GM13977 (cell line): ENCODE results near the gene HSPH1.

Experiments used
- DNase-seq: peaks from one replicate; pipeline ENCODE4 v3.0.0; 2012; ENCODE audit warnings: low spot score
- CTCF ChIP-seq: IDR thresholded peaks from 2 replicates; pipeline ENCODE4 v1.5.1; 2012; ENCODE audit warnings: mild to moderate bottlenecking, control low read depth; ENCODE audit not compliant: insufficient read depth; ENCODE audit errors: extremely low read depth, missing control alignments
- in situ Hi-C: fragments of 300-500 bp; cut with MboI; formaldehyde crosslinking; loops from one replicate; pipeline ENCODE4 v1.12.0; 2022; ENCODE audit warnings: low sequenced_read_pairs, low pct_unique_long_range_greater_than_20kb, mixed read lengths, inconsistent platforms; ENCODE audit not compliant: unreplicated experiment

HSPH1 gene

DNA sequence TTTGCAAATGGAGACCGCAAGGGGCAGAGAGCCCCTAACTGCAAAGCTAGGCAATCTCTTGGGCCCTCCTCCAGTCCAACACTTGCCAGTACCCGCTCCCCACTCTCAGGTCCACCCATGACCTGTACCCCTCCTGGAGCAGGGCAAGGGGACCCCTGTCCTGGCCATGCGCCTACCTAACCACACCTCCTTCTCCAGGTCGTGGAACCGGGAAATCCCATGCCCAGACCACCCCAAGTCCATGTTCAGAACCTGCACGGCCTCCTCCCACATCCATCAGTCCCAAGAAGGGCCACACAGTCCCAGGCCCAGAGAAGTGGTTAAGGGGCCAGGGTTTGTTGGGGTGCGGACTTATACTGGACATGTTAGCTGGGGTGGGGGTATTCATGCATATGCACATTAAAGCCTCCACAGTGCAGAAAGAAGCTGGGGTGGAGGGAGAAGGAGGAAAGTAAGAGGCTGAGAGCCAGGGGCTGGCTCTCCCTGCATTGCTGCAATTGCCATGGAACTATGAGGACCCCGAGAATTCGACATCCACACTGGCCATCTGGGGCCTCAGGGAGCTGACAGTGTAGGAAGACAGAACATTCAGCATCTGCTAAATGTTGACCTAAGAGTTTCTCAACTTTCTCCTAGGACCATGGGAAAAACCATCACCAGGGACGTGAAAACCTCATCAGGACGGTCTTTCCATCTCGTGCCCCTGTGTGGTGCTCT is 39.0 kb downstream of the HSPH1 start:
- in situ Hi-C loops, result no loop called here
- TF ChIP-seq CTCF, result no peak
- DNase-seq, result no peak

DNA sequence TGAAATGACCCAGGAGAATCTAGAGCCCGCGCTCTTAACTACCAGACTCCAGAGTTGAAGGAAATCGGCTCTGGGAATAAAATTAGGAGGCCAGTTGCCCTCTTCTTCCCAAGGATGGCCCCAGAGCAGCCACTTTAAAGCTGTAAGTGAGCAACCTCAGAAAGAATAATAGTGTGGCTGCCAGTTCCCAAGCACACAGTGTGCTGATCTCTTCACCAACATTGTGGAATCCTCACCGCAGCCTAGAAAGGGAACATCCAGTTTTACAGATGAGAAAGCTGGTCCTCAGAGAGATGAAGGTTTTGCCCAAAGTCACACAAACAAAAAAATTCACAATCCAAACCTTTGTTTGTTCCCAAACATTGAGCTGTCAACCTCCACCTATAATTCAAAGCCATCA is 39.6 kb downstream of the HSPH1 start:
- in situ Hi-C loops, result no loop called here
- no peak for DNase-seq
- no peak for TF ChIP-seq CTCF

DNA sequence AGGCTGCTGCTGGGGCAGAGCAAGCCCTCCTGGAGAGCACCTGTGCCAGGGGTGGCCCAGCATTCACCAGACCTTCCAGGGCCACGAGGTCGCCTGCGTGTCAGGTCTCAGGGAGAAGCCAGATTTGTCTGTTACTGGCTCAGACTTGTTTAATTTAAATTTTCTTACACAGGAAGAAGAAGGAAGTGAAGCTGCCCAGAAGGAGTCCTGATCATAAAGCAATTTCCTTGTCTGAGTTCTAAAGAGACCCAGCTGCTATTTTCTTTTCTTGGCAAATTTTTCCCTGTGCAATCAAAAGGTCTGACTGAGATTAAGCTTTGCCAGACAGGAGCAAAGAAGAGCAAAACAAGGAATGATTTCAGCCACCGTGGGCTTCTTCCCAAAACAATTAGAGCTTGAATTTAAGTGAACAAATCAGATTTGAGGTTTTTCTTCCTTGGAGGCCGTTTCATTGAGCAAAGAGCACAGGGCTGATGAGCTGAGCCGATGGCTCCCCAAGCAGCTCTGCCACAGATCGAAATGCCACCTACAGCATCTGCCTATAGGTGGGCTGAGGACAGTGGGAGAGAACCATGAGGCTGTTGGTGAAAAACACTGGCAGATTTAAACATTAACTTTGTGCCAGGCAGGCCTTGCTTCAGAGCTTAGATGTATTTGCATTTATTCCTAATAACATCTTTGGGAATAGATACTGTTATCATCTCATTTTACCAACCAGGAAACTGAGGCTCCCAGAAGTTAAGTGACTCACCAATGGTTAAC is 40.1 kb downstream of the HSPH1 start:
- in situ Hi-C loops, result no loop called here
- TF ChIP-seq CTCF, result no peak

DNA sequence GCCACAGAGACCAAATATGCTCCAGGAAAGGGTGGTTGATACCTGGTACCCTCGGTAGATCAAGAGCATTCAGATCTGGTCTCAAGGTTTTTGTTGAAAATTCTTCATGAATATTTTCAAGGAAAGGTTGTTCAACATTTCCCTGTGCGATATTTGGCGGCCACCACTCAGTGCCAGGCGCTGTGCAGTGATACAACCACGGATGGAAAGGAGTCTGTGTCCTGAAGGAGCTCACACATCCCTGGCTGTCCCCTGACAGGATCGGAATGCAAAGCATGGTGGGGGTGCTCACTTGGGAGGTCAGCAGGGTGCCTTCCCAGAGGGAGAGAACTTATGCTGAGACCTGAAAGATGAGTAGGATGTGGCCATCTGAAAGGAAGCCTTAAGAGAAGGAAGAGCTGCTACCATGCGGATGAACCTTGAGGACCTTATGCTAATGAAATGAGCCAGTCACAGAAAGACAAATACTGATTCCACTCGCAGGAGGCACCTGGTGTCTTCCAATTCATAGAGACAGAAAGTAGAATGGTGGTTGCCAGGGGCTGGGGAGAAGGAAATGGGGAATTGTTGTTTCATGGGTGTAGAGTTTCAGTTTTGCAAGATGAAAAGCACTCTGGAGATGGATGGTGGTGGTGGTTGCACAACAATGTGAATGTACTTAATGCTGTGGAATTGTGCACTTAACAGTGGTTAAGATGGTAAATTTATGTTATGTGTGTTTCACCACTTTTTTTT is 41.6 kb downstream of the HSPH1 start:
- in situ Hi-C loops, result no loop called here
- no peak for DNase-seq
- no peak for TF ChIP-seq CTCF

More for the DNA sequence above, 40.1 kb downstream of the HSPH1 start:
- no peak for DNase-seq

DNA sequence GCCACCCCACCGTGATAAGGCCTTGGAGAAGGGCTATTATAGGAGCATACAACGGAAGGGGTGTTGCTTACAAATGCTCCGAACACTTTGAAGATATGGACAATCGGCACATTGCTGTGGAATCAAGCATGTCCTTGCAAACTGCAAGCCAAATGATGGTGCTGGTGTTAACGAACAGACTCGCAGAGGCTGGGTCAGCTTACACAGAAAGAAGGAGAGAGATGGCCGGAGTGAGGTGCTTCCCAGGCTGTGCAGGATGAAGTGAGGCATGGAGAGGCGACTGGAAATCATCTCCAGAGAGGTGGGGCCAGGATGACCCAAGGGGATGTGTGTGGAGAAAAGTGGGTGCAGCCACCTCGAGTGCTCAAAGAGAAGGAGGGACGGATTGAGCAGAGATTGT is 42.2 kb downstream of the HSPH1 start:
- in situ Hi-C loops, result no loop called here
- no peak for DNase-seq
- no peak for TF ChIP-seq CTCF

DNA sequence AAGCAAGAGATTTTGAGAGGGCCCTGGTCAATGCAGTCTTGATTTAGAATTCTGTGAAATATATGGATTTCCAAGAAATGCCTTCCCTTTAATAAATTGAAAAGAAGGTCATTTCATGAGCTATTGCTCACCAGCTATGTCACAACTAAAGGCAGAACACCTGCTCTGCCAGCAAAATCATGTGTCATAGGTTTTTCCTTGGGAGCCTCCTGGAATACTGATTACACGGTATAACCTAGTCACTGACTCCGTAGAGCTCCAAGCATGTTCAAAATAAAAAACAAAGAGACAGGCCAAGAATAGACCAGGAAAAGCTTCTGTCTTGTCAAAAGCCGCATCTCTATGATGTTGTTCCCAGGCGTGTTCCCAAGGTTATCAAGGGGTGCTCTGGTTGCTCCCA is 45.5 kb downstream of the HSPH1 start:
- in situ Hi-C loops, result no loop called here
- no peak for DNase-seq
- TF ChIP-seq CTCF, result no peak
